ENCODE data around the gene LCP2.

The LCP2 gene

DNA sequence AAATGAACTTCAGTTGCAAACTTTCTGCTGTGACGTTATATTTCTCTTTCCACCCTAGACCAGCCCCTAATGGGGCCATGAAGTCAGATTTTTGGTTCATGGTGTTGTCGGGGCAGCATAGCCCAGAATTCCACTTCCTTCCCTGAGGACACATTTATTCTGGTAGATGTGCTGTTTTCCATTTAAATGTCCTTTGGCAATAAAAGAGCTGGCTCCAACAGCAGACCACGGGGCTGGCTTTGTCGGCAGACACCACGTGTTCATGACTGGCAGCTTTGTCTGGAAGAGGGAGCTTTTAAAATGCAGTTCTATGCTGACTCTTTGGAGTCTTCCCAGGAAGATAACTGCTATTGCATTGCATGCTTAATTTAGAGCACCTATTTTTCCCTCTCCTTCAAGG, 17.6 kb upstream of the LCP2 start:
- DNase-seq (ENCODE audit: low read depth, low spot score): peak; percentile 59

DNA sequence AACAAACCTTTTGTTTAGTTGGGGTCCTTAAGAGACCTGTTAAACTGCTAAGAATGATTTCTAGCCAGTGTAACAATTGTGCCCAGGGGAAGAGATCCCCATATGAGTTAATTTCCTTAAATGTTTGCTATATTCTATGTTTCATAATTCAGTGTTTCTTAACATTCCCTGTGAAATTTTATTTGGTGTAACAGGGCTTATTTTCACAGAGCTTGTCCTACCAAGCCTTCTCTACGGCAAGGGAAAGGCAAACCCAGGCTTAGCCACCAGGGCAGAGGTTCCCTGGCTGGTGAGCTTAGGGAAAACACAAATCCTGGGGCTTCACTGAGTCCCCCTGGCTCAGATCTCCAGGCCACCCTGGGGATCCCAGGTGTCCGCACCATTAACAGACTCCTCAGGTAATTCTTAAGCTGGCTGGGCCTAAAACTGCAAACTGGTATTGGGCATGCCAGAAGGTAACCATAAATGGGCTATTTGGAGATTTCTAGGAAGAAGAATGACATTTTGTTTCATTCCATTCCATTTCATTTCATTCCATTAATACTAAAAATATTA, 17.0 kb upstream of the LCP2 start:
- peak; percentile 13 for DNase-seq (ENCODE audit: low read depth, low spot score)

DNA sequence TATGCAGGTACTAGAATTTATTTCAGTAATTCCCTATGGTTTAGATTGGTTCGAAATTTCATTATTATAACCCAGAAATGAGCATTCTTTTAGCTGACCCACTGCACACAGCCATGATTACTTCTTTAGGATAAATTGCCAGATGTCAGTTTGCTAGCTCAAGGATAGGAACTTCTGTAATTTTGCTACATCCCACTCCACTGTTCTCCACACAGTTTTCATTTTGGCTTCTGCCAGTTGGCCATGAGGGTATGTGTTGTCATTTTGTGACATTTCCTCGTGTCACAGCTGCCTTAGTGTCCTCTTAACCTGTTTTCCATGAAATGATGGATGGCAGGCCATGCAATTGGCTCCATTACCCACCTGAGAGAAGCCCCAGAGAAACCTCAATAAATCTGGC, 16.2 kb upstream of the LCP2 start:
- no peak for DNase-seq (ENCODE audit: low read depth, low spot score)

DNA sequence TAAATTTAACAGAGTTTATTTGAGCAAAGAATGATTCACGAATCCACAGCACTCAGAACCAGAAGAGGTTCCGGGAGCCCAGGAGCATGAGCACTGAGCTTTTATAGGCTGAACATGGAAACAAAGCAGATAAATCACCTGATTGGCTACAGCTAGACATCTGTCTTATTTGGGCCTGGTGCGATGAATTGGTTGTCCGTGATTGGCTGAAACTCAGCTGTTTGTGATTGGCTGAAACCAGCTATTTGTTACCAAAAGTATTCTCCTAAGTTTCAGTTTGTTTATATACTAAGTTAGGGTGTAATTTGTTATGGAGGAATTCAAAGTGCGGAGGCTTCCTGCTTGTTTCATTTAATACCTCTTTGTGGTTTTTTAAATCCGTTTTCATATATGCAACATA, 15.8 kb upstream of the LCP2 start:
- no peak for DNase-seq (ENCODE audit: low read depth, low spot score)

DNA sequence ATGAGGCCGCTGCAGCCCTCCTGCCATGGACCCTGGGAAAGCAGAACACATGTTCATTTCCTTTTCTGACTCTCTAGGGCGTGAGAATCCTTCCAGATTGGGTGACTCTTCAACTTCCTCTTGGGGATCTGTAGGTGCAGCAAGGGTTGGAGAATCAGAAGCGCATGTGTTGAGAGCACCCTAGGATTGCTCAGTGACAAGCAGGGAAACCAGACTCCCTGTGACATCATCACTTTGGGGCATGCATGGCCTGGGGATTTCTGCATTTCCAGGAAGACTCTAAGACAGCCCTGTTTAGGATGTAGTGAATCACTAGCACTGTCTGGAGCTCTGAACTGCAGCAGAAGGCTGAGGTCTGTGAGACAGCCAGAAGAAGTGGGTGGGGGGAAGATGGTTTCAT, 15.1 kb upstream of the LCP2 start:
- peak; percentile 71 for DNase-seq (ENCODE audit: low read depth, low spot score)

DNA sequence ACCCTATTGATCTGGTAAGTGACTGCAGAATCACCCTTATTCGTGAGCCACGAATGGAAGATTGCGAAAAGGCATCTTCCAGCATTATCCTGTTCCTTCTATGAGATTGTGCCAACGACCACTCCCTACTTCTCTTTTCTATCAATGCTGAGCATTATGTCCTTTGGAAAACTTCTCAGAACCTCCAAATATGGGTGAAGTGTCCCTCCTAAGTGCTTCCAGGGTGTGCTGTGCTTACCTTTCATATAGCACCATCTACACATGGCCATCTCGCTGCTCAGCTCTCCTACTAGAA, 14.7 kb upstream of the LCP2 start:
- no peak for DNase-seq (ENCODE audit: low read depth, low spot score)

DNA sequence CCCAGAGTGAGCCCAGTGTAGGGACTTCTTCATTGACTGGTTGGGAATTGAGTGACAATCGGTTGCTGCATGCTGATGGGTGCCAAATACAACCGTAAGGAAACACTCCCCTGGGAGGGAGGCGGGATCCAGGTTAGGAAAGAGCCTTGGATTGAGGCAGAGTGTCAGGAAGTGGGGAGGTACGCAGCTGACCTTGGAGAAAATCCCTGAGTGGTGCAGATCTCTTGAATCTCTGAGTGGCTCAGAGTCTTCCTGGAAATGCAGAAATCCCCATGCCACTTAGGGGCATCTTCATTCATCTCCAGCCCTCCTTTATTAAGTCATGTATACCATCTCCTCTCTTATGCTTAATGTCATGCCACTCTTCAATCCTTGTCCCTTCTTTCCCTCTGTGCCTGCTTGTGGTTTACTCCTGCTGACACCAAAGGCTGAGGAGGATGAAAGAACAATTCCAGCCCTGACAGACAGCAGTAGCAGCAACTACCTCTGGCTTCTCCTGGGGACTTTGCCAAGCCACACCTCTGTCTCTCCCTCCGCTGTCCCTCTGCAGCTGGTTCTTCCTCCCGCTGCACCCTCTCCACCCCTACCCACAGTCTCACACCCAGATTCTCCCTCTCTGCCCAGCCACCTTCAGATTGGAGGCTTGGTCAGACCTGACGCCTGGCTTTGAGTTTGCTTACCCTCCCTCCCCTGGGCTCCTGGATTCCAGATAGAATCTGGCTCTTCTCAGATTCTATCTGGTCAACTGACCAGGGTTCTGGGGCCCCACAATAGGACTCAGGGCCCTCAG, 14.1 kb upstream of the LCP2 start:
- no peak for DNase-seq (ENCODE audit: low read depth, low spot score)

DNA sequence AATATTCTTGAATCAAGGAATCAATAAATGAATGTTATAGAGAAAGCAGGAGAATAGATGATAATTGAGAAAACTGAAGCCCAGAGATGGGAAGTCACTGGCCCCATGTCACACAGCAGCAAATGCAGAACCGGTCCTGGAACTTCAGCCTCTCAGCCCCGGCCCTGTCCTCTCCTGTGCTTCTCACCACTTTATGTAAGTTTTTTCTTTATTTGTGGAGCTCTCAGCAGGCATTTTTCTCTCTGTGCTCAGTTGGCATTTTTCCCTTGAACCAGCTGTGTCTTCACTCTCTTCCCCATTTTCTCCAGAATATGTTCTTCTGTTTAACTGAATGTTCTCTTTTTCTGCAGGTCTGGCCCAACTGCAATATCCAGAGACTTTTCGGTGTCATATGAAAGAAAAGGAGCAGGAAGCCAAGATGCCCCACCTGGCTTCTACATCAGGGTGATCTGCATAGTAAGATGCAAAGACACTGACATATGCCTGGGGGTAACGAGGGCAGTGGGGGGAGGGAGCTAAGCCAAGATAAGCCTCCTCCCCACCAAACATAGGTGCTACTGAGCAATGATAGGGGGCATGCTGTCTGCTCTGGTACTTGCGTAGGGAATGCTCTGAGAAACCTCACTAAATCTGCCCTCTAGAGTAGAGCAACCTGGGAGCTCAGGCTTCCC, 12.8 kb upstream of the LCP2 start:
- peak; percentile 25 for DNase-seq (ENCODE audit: low read depth, low spot score)

DNA sequence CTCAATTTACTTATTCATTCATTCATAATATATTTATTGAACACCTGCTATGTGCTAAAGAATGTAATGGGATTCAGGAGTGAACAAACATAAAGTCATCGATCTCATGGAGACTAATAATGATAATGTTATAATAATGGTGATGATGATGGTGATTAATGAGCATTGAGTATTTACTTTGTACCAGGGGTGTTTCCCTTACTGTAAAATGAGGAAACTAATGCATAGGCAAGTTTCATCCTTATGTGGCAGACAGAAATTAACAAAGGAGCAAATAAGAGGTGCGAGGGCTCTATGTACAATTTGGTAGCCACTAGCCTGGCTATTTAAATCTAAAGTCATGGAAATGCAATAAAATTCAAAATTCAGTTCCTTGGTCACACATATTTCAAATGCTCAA, 11.1 kb upstream of the LCP2 start:
- DNase-seq (ENCODE audit: low read depth, low spot score): no peak

DNA sequence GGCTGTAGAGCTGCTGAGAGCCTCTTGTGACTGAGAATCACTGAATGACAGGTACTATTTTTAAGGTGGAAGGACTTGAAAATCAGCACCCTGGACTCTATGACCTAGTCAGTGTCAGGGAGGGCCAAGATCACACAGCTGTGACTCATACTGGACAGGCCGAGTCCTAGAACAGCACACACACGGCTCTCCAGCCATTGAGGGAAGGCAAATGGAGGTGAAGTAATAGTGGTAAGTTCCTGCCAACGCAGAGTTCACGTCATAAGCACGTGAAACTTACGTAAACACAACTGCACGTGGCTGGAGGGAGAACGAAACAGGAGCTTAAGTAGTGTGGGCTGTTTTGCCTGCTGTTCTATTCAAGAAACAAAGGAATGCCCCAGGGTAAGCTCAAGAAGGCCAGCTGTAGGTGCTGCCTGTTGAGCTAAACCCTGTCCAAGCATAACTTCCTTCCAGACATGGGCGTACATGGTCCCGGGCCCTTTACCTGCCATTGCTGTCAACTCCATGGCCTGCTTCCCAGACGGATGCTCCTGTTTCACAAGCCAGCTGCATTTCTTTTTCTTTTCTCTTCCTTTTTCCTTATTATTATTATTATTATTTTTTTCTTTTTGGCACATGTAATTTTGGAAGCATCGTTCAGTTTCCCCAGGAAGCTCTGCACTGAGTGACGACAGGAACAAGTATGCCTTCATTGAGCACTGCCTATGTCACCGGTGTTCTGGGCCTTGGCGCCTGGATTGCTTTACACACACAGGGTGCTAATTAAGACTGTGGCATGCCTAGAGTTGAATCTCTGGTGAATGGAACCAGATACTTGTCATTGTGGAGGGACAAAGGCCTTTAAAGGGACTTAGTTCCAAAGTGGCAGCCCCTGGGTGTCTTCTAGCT, 10.2 kb upstream of the LCP2 start:
- DNase-seq (ENCODE audit: low read depth, low spot score): peak; percentile 89

DNA sequence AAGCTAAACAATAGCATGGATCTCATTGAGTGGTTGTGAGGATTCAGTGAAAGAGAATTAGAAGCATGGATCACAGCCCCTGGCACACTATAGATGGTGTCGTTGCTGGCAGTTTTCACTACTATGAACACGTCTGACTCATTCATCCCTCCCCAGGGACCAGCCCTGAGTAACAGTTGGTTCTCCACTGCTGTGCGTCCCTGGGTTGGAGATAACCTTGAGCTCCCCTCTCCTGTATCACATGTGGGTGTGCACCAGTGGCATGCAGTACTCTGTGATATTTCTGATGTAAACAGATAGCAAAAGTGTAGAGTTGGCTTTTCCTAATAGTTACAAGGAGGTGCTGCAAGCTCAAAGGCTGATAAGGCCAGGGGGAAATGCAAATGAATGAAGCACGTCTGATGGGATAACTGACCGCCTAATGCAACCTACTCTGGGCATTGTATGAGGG, 8.8 kb upstream of the LCP2 start:
- peak; percentile 9 for DNase-seq (ENCODE audit: low read depth, low spot score)

DNA sequence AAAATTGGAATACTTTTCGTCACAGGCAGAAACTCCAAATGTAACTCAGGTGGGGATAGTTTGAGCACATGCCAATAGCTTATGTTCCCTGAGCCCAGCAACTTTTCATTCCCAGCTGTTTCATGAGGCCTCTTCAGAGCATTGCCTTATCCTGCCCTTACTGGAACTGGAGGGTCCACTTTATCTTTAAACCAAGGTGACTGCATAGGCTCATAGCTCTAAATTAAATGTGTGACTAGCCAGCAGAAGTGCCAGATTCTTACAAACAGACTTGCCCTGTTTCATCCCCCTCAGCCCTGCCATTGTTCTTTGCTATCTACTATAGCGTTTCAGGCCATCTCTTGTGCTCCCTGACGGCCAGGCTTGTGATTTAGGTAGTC, 8.1 kb upstream of the LCP2 start:
- DNase-seq (ENCODE audit: low read depth, low spot score): no peak

DNA sequence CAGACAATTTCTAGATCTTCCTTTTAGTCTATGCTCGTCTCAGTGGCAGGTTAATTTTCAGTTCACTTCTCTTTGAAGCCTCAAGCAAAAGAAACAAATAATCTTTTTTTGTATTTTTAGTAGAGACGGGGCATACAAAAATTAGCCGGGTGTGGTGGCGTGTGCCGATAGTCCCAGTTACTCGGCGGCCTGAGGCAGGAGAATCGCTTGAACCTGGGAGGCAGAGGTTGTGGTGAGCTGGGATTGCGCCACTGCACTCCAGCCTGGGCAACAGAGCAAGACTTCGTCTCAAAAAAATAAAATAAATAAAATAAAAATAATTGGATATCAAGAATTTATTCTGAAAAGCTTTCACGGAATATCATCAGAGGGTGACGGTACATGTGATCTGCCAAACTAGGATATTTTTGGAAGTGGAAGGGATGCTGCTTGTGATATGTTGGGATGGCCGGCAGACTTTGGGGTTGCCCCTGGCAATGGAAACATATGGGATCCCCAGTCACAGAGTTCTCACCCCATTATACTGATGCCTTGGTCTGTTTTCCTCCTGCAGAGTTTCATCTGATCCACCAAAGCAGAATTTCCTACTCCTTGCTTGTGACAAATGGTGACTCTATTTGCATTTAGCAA, 7.6 kb upstream of the LCP2 start:
- DNase-seq (ENCODE audit: low read depth, low spot score): no peak

DNA sequence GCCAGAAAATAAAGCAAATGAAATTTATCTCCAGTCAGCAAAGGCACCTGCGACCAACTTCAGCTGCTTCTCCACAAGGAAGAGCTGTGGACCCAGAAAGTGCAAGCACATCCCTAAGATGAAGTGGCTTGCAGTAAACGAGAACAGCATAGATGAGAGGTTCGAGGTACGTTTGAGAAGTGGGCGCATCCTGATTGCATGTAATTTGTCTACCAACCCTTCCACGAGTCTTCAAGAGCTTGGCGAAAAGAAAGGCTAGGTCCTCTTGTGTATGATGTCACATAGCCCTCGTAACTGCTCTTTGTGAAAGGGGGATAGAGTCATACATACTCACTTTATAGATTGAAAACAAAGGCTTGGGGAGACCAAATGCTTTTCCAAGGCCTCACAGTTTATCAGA, 6.0 kb upstream of the LCP2 start:
- DNase-seq (ENCODE audit: low read depth, low spot score): no peak

DNA sequence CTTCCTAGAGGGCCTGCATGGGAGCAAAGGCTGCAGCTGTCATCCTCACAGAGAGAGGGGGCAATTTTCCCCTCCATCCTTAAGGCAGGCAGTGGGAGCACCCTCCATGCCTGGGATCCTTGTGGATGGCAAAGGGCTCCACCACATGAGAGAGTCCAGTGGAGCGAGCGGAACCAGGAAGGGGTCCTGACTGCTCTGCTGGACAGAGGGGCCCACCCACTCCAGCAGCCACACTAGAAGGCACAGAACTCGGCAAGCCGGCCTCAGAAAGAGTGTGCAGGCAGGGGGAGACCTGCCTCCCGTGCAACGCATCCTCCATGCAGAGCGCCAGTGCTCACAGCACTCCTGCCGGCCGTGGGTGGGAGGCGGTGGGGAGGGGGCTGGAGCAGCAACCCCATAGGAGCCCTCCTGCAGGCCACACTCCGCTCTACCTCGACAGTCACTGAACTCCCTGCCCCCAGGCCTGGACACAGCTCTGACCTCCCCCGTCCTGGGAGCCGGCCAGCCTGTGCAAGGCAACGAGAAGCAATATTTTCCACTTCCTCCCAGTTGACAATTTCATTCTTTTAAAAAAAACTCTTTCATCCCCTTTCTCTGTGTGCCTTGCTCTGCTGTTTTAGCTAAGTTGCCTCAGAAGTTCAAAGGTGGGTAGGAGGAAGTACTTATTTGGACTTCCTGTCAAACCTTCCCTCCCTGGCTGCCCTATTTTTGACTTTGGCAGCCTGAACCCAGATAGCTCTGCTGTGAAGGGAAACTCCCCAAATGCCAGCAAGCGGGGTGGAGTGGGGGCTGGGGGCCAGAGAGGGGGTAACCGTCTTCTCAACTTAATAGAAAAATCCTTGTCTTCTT, 5.3 kb upstream of the LCP2 start:
- DNase-seq (ENCODE audit: low read depth, low spot score): peak; percentile 71

DNA sequence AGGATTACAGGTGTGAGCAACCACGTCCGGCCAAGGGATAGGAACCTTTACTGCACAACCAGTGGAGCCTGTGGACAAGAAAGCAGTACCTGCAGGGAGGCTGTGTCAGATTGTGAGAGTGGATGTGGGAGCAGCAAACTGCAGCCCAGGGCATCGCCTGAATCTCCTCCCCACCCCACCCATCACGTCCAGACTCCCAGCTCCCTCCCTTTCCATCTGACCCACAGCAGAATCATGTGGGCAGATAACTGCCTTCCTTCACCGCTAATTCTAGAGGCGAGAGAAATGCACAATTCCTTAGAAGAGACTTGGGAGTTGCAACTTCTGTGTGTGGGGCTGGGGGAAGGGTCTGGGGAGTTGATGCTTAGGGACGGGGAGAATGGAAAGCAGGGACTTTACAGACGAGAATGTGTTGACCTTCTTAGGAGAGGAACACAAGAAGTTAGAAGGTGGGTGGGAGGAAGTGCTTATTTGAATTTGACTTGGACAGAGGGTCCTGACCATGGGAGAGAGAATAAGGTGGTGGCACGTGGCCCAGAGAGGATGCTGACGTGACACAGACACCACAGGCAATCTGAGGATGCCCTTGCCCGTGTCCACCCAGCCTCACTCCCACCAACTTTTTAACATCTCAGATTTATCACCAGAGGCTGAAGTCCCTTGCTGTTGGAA, 4.5 kb upstream of the LCP2 start:
- DNase-seq (ENCODE audit: low read depth, low spot score): no peak

DNA sequence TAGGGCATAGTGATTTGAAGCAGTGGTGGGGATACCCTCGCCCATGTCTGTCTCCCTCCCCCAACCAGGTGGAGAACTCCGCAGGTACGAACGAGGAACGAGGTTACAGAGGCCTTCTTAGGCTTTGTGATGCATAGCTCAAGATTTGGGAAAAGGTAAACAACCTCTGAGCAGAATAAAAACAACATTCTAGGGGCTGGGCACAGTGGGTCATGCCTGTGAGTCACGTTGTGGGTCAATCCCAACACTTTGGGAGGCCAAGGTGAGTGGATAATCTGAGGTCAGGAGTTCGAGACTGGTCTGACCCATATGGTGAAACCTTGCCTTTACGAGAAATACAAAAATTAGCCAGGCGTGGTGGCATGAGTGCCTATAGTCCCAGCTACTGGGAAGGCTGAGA, 3.6 kb upstream of the LCP2 start:
- no peak for DNase-seq (ENCODE audit: low read depth, low spot score)

DNA sequence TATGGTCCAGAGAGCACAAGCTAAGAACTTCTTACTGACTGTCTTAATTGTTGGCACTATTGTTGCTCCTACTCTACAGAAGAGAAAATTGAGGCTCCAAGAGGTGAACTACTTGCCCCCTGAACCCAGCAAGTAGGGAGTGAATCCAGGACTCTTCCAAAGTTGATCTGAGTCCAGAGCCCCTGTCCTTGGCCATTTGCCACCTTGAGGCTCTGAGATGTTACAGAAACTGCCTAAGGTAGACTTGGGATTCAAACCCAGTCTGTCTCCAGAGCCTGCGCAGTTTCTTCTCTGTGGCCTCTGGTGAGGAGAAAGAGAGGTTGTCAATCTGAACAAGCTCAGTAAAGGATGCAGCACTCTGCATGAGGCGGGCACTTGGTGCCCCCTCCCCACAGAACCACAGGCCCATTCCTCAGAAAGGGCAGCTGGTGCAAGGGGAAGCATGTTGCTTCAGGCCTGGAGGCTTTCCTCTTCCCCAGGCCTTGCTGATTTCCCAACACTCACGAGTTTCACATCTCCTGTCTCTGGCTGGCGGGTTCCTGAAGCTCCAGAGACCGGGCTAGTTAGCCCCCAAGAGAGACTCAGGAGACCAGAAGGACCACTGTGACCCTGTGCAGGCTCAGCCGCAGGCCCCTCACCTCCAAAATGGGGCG, 2.9 kb upstream of the LCP2 start:
- no peak for DNase-seq (ENCODE audit: low read depth, low spot score)

DNA sequence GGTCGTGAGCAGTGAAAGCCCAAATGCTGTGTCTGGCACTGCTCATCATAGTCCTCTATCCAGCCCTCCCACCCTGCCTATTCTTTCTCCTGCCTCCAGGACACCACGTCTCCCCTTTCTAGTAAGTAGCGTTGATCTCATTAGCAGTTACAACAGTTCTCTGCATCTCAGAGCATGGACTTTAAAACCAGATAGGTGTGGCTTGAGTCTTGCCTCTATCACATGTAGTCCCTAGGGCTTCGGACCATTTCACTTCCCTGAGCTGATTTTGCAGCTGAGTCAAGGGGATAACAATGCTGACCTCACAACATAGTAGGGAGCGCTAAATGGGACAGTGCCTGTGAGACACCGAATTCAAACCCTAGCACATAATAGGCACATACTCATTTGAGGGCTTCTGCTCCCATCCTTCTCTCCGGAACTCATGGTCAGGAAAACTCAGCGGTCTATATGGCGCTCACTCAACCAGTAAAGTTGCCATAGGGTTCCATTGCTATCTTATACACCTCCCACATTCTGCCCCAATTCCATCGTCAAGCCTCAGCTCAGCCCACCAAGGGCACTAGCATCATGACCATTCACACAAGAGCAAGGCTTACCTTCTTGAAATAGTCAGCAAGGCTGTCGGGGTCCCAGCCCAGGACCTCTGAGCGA, 515 bp downstream of the LCP2 start:
- DNase-seq (ENCODE audit: low read depth, low spot score): no peak

Data from ELF-1 (cell line).